CD4-positive, alpha-beta T cell treated with Interleukin-1 beta for 1 hour (primary cell): ENCODE measurements around the gene UTS2B.

Experiments
- DNase-seq, 2 donors: peaks; one replicate each; pipeline ENCODE4 v3.0.0-alpha.2; 2020 to 2022

UTS2B gene

DNA sequence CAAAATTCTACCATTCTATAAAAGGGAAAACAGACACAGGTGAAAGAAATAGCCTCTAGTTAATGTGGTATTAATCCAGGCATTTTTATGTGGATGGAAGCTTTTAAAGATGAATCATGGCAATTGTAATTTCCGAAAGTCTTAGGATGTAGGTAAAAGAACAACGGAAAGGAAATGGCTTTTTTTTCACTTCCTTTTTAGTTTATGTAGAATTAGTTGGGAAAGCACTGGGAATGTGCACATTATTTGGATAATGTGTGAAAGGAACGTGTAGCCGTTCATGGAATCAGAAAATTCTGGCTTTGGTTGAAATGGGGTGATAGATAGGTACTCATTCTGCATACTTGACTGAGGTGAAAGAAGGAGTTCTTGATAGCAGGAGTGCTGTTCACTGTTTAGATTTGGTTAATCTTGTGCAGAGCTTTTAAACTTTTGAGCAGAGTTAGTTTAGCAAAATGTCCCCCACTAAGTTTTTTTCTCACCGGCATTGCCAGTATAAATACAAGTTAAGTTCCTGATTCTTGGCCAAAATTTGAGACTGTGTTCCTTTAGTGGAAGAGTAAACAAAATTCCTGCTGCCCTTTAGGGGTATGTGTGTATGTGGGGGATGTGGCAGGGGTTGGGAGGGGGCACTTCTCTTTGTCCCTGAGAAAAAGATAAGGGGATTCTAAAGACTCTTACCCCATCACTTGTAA lies 20.2 kb upstream of the UTS2B start:
- DNase-seq, result no peak

DNA sequence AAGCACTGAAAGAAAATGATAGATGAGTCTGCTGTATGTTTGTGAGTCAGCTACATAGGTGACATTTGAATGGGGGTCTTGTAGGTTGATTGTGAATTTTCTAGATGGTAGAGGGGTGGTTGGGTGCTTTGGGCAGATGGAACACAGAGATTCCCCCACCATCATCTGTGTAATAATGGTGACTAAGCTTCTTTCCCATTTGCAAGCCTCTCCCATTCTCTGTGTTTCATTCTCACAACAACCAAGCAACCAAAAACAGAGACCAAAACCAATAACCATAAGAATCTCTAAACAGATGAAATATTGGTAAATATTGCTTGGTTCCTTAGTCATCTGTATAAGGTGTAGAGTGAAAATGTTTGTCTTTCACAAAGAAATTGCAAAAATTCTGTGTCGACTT lies 17.8 kb upstream of the UTS2B start:
- no peak for DNase-seq

DNA sequence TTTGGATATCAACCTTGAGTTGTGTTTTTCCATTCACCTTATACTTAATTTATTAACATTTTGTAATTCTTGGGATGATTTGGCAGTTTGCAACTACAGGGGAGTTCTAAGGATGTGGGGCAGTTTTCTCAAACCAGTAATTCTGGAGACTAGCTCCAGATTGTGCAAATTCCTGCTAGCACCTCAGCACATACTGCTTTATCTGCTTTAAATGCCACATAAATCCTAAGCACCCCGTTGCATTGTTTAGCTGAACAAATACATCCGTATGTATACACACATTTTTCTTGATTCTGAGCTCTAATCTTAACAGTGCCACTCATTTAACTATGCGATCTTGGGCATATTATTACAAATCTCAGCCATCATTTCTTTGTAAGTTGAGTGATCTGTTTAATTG lies 16.9 kb upstream of the UTS2B start:
- DNase-seq, result no peak

DNA sequence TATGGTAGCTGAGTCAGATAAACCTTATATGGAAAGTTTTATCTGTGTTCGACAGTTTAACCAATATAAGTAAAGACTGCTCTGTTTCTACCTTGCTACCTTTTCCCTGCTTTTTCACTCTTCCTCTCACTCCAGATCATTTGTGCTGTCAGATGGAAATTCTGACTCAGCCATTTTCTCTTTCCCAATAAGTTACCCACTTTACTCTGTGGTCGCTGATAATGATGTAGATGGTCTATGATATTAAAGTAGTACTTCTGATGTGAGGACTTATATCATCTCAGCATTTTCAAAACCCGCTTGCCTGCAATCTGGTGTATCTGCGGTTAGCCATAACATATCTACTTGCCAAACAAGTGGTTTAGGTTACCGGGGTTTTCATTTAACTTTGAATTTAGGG lies 15.0 kb upstream of the UTS2B start:
- no peak for DNase-seq

DNA sequence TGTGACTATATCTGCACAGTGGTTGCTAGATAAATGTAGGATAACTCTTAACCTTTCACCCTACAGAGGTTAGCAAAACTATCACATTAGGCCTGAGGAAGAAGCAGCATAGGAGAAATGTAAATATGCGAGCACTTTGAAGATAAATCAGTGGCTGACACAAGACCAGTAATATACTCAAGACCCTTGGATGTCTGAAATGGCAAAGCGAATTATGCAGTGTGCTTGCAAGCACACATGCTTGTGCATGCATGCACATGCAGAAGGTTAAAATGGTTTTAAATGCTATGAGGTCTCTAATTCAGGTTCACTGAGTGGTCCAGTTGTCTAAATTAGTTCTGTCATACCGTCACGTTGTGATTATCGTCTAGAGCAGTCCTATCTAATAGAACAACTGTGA lies 13.6 kb upstream of the UTS2B start:
- DNase-seq, result no peak

DNA sequence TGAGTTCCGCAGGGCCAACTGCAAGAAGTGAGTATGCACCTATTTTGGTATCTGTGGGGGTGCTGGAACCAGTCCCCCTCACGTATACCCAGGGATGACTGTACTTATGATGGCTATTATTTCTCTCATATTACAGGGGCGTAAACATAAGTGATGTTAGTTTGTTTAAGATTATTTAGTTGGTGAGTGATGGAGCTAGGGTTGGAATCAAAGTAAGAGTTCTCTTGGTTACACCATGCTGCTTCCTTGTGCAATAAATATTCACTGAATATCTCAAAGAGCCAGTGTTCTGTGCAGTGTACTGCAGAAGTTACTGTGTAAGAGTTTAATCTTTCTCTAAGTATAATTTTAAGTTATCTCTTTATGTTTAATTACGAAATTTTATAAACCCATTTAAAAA lies 12.8 kb upstream of the UTS2B start:
- no peak for DNase-seq

DNA sequence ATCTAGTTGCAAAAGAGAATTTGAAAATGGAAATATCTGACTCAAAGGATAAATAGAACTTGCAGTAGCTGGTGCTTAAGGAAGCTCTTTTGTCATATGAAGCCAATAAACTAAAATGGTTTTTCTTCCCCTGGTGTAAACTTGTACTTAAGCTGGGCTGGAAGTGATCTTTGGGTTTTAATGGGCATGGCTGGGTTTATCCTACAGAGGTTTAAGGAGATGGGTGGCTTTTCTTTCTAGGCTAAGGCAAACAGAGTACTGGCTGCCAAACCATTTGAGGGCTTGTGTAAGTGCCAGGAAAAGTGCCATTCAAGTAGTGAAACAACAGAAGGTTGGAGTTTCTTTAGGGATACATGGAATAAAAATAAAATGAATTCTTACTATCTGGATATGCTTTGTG lies 12.1 kb upstream of the UTS2B start:
- no peak for DNase-seq

DNA sequence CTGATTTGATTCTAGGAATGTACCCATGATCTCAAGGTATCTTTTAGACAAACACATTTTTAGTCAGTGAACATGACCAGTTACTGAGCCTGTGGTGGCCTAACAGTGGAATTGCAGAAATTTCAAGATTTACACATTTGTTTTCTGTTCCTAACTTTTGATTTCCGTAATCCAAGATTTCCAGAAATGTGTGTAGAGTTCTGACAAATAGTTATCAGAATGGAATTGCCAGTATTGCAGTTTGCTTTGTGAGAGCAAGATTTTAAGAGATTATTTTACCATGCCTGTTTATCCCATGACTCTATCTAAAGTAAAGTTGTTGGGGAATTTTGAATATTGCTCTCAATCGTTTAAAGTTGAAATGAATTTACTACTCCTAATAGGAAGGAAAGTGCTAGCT lies 11.7 kb upstream of the UTS2B start:
- no peak for DNase-seq

DNA sequence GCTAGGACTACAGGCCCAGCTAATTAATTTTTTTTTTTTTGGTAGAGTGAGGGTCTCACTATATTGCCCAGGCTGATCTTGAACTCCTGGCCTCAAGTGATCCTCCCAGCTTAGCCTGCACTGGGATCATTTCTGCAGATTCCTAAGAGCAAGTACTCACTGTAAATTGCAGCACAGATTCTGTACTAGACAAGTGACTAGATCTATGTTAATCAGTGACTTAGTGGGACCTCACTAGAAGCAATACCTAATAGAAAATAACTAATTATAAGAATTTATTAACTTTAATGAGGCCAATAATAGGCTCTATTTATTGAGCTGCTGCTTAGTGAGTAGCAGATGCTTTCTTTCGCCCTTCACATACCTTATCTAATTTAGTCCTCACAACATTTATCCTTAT lies 10.6 kb upstream of the UTS2B start:
- DNase-seq, result no peak

DNA sequence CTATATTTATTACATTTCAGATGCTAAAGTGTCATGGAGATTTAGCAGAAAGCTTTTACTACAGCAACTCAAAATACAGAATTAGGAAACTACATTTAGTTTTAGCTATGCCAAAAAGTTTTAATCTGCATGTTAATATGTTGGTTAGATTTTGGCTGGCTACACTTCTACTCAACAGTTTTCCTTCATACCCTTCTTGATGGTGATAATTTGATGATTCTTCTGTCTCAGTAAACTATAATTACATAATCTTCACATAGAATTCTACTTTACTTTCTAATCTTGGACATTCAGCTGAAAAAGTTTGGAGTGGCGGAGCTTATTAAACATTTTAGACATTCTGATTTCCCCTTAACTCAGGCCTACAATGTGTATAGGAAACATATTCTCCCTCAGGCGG lies 10.0 kb upstream of the UTS2B start:
- DNase-seq, result no peak

DNA sequence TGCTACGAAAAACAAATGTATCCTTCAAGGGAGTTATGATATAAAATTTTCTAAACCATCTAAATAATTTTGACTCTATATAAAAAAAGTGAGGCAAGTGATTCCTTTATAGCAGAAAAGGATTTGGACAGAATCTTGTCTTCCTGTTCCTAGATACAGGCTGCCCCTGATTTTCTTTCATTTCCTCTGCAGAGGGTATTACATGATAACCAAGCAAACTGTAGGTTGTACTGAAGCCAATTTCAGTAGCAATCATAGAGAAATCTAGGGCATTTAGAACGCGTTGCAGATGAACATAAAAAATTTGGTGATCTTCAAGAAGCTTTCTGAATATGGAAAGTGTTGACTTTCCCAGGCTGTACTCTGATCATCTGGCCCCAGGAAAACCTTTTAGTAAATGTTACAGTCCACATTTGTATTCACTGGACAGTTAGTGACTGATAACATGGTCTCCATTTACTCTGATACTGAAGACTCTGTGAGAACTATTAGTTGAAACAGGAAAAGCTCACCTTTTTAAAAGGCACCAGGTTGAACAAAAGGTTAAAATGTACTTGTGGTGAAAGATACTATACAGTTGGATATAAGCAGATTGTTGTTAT lies 9.1 kb upstream of the UTS2B start:
- DNase-seq, result no peak

DNA sequence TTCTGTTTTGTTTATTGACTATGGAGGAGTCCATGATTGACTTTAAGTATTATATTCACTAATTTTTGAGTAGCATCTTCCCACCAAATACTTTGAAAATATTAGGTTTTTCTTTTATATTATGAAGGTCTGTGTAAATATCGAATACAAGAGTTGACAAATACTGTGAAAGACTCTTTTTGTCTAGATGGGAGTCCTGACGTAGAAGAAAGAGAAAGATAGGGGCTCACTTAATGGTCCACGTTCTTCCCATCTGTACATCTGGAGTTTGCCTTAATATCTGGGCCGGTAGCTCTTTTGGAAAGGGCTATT lies 7.8 kb upstream of the UTS2B start:
- no peak for DNase-seq

DNA sequence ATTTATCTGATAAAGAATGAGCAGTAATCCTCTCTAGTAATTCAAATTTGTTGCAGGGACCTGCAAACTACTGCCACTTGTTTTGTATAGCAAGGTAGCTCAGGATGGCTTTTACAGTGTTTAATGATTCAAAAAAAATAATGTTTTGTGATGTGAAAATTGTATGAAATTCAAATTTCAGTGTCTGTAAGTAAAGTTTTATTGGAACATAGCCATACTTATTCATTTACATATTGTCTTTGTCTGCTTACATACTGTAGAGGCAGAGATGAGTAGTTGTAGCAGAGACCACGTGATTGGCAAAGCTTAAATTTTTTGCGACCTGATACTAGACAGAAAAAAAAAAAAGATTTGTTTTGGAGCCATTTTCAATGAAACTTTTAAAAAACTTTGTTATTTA lies 6.5 kb upstream of the UTS2B start:
- no peak for DNase-seq

DNA sequence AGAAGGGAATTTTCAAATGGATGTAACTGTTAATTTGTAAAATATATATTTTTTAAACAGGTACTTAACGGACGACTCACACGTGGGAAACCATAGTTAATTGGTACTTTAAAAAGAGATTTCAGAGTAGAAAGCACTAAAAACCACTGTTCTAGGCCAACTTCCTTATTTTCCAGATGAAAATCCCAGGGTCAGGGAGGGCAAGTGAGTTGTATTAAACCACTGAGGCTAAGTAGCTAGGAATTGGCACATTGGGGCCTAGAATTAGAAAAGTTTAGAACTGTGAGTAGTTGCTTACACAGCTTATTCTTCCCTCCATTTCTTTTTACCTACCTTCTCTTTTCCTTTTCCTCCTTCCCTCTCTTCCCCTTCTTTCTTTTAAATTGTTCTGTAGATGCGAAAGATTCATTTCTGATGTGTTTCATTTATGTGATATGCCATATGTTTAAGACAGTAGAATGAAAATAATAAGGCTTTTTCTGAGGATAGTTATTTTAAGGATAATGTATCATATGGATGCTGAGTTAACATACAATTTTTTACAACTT lies 4.1 kb upstream of the UTS2B start:
- no peak for DNase-seq

DNA sequence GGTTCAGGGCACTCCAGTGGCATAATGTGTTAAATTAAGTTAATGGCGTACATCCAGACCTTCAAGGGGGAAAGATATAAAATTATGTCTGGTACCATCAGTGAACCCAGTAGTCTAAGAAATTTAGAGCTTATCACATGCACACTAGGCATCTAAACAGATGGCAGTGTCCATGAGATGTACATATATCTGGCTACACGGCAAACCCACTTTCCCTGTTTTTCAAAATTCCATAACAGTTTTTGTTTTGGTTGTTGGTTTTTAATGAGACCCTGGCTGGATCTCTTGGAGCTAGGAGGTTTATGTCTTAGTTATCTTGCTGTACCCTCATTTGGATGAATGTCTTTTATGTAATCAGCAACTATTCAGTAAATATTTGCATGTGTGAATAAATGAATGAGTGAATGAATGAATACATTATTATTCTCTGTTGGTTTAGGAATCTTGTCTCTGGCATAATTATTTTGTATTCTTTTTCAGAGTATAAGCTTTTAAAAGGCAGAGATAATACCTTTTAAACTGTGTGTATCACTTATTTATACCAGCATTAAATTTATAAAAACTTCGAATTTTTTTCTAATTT lies 3.1 kb upstream of the UTS2B start:
- no peak for DNase-seq

DNA sequence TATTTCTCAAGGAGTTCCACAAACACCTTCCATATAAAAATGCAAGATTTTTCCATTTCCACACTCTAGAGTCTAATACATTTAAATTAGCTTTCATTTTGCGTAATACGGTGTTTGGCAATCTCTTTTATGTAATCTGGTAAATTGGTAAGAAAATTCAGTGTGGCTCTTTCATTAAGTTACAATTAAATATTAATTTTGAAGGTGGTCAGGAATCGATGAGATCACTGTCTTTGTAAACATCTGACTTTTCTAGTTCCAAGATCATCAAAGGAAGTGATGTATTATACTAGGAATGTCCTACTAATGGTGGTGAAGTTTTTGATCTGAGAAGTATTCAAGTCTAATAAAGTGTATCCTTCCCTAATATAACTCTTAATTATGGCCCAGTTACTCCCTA lies 1.1 kb upstream of the UTS2B start:
- DNase-seq, result no peak

DNA sequence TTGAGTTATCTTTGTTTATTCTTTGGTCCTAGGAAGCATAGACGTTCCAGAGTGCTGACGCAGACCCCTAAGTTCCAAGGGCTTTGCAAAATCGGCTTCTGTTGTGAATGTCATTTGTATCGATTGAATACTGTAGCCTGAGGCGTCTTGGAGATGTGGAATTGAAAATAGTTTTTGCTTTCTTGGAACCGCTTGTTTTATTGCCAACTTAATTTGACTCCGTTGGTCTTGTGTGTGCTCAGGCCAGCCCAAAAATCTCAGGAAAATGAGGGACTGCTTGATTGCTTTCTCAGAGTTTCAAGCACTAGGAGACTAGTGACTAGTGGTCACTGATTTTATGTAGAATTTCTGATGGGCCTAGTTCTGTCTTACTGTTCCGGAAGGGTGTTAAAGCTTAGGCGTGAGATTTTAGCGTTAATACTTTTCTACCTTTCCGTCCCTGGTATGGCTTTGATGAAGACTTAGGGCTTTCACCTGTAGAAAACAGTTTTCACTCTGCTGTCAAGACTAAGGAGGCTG lies 263 bp upstream of the UTS2B start:
- DNase-seq, result no peak

DNA sequence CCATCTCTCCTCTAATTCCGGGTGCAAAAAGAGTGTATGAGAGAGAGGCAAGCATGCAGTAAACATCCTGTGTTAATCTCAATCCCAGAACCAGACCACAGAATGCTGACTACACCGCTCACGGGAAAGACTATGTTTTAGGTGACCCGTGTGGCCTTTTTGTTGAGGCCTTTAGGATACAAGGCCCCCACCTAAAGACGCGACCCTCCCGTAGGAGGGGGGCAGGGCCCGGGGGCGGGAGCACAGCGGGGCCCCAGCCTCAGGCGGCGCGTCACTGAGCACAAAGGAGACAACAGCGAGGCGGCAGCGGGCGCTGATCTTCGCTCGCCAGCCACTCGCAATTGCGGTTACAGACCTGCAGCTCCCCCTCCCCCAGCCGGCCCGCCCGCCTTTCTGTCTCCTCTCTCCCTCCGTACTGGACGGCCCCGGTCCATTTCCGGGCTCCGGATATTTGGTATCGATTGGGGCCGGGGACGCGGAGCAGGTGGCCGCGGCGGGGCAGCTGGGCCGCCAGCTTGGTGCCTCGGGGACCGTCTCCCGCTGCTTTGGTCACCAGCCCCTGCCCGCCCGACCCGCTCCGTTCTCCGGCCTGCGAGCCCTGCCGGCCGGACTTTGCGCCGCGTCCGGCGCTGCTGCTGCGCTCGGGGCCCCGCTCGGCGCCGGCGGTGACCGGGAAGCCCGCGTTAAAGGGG lies 1.2 kb downstream of the UTS2B start, which contains the start of gene CCDC50:
Gene CCDC50 (plus strand): TSS at position 433 of the 692 bp plus-strand sequence. CDS start 281 bp downstream, outside the sequence.
- peak; percentile 62 to 75 for DNase-seq

DNA sequence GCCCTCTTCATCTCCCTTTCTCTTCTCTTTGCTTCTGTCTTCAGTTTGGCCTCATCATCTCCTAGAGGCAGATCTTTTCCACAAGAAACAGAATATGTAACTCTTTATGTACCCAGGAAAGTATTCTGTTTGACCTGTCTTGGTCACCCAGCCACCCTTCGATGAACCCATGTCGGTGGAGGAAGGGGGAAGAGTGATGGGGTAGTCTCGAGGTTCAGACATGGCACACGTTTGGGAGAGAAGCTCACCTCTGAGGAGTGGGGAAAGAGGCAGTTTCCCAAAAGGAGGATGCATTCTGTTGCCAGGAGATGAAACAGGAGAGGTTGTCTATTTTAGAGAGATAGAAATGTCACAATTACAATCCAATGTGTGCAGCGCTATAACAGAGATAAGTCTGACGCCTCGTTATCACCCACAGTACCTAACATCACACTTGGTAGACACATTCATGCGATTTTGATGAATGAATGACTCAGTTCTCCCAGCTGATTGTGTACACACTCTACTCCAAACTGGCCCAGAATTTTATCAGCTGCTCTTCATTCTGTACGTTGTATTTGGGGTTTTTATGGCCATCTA lies 1.9 kb downstream of the UTS2B start:
- DNase-seq, result no peak

DNA sequence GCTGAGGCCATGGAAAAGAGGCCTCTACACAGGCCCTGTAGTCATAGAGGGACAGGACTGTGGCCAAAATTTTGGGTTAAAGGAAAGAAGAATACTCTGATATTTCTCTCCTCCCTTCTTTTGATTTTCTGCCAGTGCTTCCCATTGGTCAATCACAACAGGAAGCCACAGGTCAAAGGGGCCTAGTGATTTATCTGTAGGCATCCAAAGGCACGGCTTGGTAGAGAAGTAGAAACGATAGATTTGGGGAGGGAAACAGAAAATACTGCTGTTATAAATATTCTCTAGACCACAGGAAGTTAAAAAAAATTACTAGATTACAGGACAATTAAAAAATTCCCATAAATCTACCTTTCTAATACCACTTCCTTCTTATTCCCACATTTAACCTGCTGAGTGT lies 2.8 kb downstream of the UTS2B start:
- no peak for DNase-seq

DNA sequence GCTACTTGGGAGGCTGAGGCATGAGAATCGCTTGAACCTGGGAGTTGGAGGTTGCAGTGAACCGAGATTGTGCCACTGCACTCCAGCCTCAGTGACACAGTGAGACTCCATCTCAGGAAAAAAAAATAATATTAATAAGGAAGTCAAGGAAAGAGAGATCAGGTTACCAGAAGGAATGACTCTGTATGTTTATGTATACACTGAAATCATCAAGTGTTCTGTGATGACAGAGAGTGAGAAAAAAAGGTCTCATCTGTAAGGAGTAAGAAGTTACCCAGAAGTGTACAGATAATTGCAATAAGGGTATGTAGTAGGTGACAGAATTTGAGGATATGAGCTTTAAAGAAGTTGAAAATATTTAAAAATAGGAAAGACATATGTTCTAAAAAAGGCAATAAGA lies 5.4 kb downstream of the UTS2B start:
- no peak for DNase-seq

DNA sequence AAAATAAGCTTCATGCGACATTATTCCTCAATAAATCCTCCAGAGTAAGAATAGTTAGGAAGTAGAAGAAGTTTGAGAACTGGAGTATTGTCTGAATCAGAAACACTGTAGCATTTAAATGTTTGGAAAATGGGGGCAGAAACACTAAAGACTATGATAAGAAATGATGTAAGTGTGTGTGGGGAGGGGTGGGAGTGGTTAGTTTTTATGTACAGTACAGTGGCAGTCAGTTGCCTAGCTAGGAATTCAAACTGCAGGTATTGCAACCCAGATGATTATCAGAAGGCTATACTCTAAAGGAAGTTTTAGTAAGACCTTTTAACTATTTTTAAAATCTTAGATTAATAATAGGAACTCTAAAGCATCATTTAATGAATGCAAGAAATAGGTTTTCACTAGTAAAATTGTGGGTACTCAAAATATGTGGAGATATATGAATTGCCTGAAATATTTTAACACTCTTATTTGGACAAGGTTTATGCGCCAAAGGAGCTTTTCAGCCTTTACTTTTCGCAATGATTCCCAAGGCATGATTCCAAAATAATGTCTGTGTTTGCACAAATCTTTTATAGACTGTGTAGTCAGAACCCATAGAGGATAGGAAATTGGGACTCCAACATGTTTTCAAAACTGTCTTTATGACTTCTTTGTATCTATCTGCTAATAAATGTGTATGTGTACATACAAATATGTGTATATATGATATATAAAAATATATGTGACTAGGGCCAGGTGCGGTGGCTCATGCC lies 9.1 kb downstream of the UTS2B start:
- no peak for DNase-seq

DNA sequence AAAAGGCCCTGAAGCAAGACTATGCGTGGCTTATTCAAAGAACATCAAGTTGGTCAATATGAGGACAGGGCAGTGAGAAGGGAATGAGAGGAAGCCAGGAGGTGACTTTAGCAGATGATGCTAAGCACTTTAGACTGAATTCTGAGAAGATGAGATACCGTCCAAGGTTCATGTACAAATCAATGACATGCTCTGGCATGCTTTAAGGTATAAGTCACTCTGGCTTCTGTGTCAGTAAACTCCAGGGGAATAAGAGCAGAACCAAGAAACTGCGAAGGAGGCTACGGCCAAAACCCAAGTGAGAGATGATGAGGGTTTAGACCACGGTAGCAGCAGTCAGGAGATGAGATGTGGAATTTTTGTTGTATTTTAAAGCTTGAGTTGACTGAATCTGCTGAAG lies 10.0 kb downstream of the UTS2B start:
- no peak for DNase-seq
